SK-N-SH (cell line): ENCODE results near the gene NAALADL2. TPM values are rescaled to one million over a fixed set of nuclear protein-coding genes. Genes with fewer than 3 reads are reported as not detected.

Source experiments
- CTCF ChIA-PET: fragments of 300-600, 350-600 bp; formaldehyde crosslinking; extraction: SDS; loops from one replicate; lab custom pipeline; 2021; lab: Yijun Ruan, JAX
- POLR2A ChIA-PET: fragments of 350-600 bp; sonication (Branson Sonifier 250); formaldehyde crosslinking; extraction: SDS; loops from one replicate; lab custom pipeline; 2020; ENCODE audit warnings: antibody characterized with exemption, inconsistent platforms; lab: Yijun Ruan, JAX
- DNase-seq: peaks from one replicate; pipeline ENCODE4 v3.0.0; 2012
- H2AFZ ChIP-seq: fragments of 200-600 bp; sonication (generic); 2 replicates; pipeline ENCODE4 v1.8.1; 2016; ENCODE audit warnings: antibody characterized with exemption, mild to moderate bottlenecking, low read depth
- H3F3A ChIP-seq: fragments of 200-600 bp; sonication (generic); replicated peaks from 2 replicates; pipeline ENCODE3; 2016; ENCODE audit warnings: antibody characterized with exemption, mild to moderate bottlenecking; ENCODE audit not compliant: insufficient read depth
- H3K27ac ChIP-seq, 2 experiments: fragments of 200-500 bp in 1 of 2; fragments of 200-600 bp in 1 of 2; sonication (Bioruptor generic) in 1 of 2; sonication (generic), shearing (Covaris generic) in 1 of 2; 2 replicates each; pipeline versions ENCODE4 v1.5.1 to v1.6.1; 2014 to 2016; ENCODE audit warnings: low read depth in 2 of 2, inconsistent platforms in 1 of 2, low read length in 1 of 2, mild to moderate bottlenecking in 1 of 2, mixed read lengths in 1 of 2
- H3K27me3 ChIP-seq: fragments of 200-600 bp; sonication (generic), shearing (Covaris generic); 2 replicates; pipeline ENCODE4 v1.6.1; 2016; ENCODE audit warnings: mixed run types; ENCODE audit not compliant: insufficient read depth
- H3K36me3 ChIP-seq, 2 experiments: fragments of 200-500 bp in 1 of 2; fragments of 200-600 bp in 1 of 2; sonication (Bioruptor generic) in 1 of 2; sonication (generic) in 1 of 2; replicated peaks in 1 of 2; 2 replicates each; pipeline versions ENCODE3 to v1.5.1; 2014 to 2016; ENCODE audit warnings: low read length in 1 of 2, mild to moderate bottlenecking in 1 of 2; ENCODE audit not compliant: insufficient read depth in 2 of 2, control insufficient read depth in 1 of 2
- H3K4me1 ChIP-seq, 2 experiments: fragments of 200-500 bp in 1 of 2; fragments of 200-600 bp in 1 of 2; sonication (Bioruptor generic) in 1 of 2; sonication (generic), shearing (Covaris generic) in 1 of 2; 2 replicates each; pipeline versions ENCODE4 v1.5.1 to v1.6.1; 2014 to 2016; ENCODE audit warnings: low read depth in 1 of 2, low read length in 1 of 2, mixed run types in 1 of 2; ENCODE audit not compliant: insufficient read depth in 2 of 2, control insufficient read depth in 1 of 2
- H3K4me2 ChIP-seq: fragments of 200-600 bp; sonication (generic), shearing (Covaris generic); 2 replicates; pipeline ENCODE4 v1.6.1; 2017; ENCODE audit warnings: mixed run types
- H3K4me3 ChIP-seq, 2 experiments: fragments of 200-500 bp in 1 of 2; fragments of 200-600 bp in 1 of 2; sonication (Bioruptor generic) in 1 of 2; sonication (generic), shearing (Covaris generic) in 1 of 2; 2 replicates each; pipeline versions ENCODE4 v1.5.1 to v1.8.1; 2014 to 2016; ENCODE audit warnings: low read depth in 2 of 2, inconsistent platforms in 1 of 2, low read length in 1 of 2, mild to moderate bottlenecking in 1 of 2, mixed read lengths in 1 of 2, moderate library complexity in 1 of 2
- H3K79me2 ChIP-seq: fragments of 200-600 bp; sonication (generic); 2 replicates; pipeline ENCODE4 v1.8.1; 2017; ENCODE audit warnings: mild to moderate bottlenecking; ENCODE audit not compliant: insufficient read depth
- H3K9ac ChIP-seq: fragments of 200-600 bp; sonication (generic); 2 replicates; pipeline ENCODE4 v1.6.1; 2017; ENCODE audit warnings: mixed run types
- H3K9me2 ChIP-seq: fragments of 200-600 bp; sonication (generic); 2 replicates; pipeline ENCODE4 v1.6.1; 2017; ENCODE audit warnings: mixed run types
- H3K9me3 ChIP-seq: fragments of 200-600 bp; sonication (generic); 2 replicates; pipeline ENCODE4 v1.6.1; 2017; ENCODE audit warnings: mixed run types, mild to moderate bottlenecking, moderate library complexity
- H4K20me1 ChIP-seq: fragments of 200-600 bp; sonication (generic); 2 replicates; pipeline ENCODE4 v1.6.1; 2017; ENCODE audit warnings: mild to moderate bottlenecking, mixed run types; ENCODE audit not compliant: insufficient read depth
- CTCF ChIP-seq: fragments of 200-600 bp; sonication (generic); IDR thresholded peaks from 2 replicates; pipeline ENCODE4 v1.6.1; 2017; ENCODE audit warnings: antibody characterized with exemption, mild to moderate bottlenecking, moderate library complexity
- ELF1 ChIP-seq: IDR thresholded peaks from 2 replicates; pipeline ENCODE4 v1.4.0; 2012
- FOXJ3 ChIP-seq: sonication (generic); formaldehyde crosslinking; IDR thresholded peaks from 2 replicates; pipeline ENCODE4 v1.5.1; 2020; ENCODE audit warnings: mild to moderate bottlenecking, missing genetic modification reagents
- FOXM1 ChIP-seq: IDR thresholded peaks from 2 replicates; pipeline ENCODE4 v1.4.0; 2012; ENCODE audit warnings: low read depth, mild to moderate bottlenecking
- GATA2 ChIP-seq: sonication (generic); formaldehyde crosslinking; IDR thresholded peaks from 2 replicates; pipeline ENCODE4 v1.5.0; 2020; ENCODE audit warnings: mild to moderate bottlenecking, missing genetic modification reagents
- IRF3 ChIP-seq: fragments of 150-350 bp; IDR thresholded peaks from 2 replicates; pipeline ENCODE4 v1.6.1; 2016; ENCODE audit warnings: mild to moderate bottlenecking, low read depth, low read length
- JUND ChIP-seq: IDR thresholded peaks from 2 replicates; pipeline ENCODE4 v1.4.0; 2012
- MXI1 ChIP-seq: IDR thresholded peaks from 2 replicates; pipeline ENCODE4 v1.6.1; 2012; ENCODE audit warnings: mild to moderate bottlenecking, low read depth, low read length, improper control_type of control experiment
- PBX3 ChIP-seq: IDR thresholded peaks from 2 replicates; pipeline ENCODE4; 2012
- RAD21 ChIP-seq: IDR thresholded peaks from 2 replicates; pipeline ENCODE4 v1.6.1; 2012; ENCODE audit warnings: mild to moderate bottlenecking, low read length
- RXRA ChIP-seq: IDR thresholded peaks from 2 replicates; pipeline ENCODE4 v1.4.0; 2012; ENCODE audit warnings: low read depth, mild to moderate bottlenecking, borderline replicate concordance
- SIN3A ChIP-seq: IDR thresholded peaks from 2 replicates; pipeline ENCODE4 v1.6.1; 2012; ENCODE audit warnings: low read depth, mild to moderate bottlenecking, low read length, moderate library complexity, borderline replicate concordance
- SMC3 ChIP-seq: IDR thresholded peaks from 2 replicates; pipeline ENCODE4 v1.6.1; 2012; ENCODE audit warnings: low read depth, low read length, improper control_type of control experiment
- TAF1 ChIP-seq: IDR thresholded peaks from 2 replicates; pipeline ENCODE4 v1.6.1; 2012; ENCODE audit warnings: low read depth, mild to moderate bottlenecking, low read length, moderate library complexity, borderline replicate concordance
- TCF12 ChIP-seq: IDR thresholded peaks from 2 replicates; pipeline ENCODE4 v1.4.0; 2012
- TEAD4 ChIP-seq: IDR thresholded peaks from 2 replicates; pipeline ENCODE4 v1.4.0; 2012; ENCODE audit warnings: mild to moderate bottlenecking, borderline replicate concordance; ENCODE audit not compliant: insufficient read depth
- USF1 ChIP-seq: IDR thresholded peaks from 2 replicates; pipeline ENCODE4 v1.4.0; 2012; ENCODE audit warnings: low read depth, borderline replicate concordance
- WGBS: methylation state at CpG from one replicate; pipeline ENCODE4 v1.1.6; 2017; ENCODE audit warnings: low lambda C conversion rate; 5-methylcytosine and 5-hydroxymethylcytosine counted together
- polyA plus RNA-seq, 3 experiments: library from polyadenylated mRNA; depleted of rRNA; stranded (reverse); fragments of >200 nt; gene quantifications; 2 replicates each; pipeline ENCODE4 v1.2.3, GENCODE V29; 2012

Gene NAALADL2
- polyA plus RNA-seq, 1 of the 3 experiments (the other 2 are of a cell fraction): 1.2 TPM

- TF ChIP-seq TAF1 (no peak), FOXM1 (no peak), SIN3A (no peak), ELF1 (no peak), JUND (no peak), USF1 (no peak), RAD21 (no peak), TEAD4 (no peak), CTCF (no peak)
These were observed 420.8 kb downstream of the NAALADL2 start (continued) for GRCh38 chr3:175279911-175280310.

GRCh38 chr3:175287361-175287963, 428.3 kb downstream of the NAALADL2 start:
- Histone ChIP-seq H3K4me3 (no peak overlapping the region), H4K20me1 (no peaks in the 10 kb centered on the region), H3F3A (no peaks in the 10 kb centered on the region), H3K27me3 (no peaks in the 10 kb centered on the region), H3K4me2 (no peak overlapping the region), H3K9me2 (no peaks in the 10 kb centered on the region), H3K36me3 (no peaks in the 10 kb centered on the region), H3K9me3 (no peaks in the 10 kb centered on the region), H3K27ac (no peak overlapping the region), H2AFZ (no peak overlapping the region), H3K79me2 (no peaks in the 10 kb centered on the region), H3K9ac (no peak overlapping the region), H3K4me1 (no peaks in the 10 kb centered on the region)
- ChIA-PET POLR2A (no interaction called here), CTCF (interaction anchor here (0.9 kb wide), 1 partner anchor 13 kb away, joined by 3 read pairs; no protein-coding TSS in a partner anchor)
- WGBS: 71% methylated on average over 3 of the region's 3 CpGs
- DNase-seq: no peak
- TF ChIP-seq SIN3A (no peak), GATA2 (CRISPR knock-in tag) (no peak), IRF3 (no peak), TCF12 (no peak), CTCF (no peak), MXI1 (no peak), SMC3 (no peak), PBX3 (no peak), FOXJ3 (CRISPR knock-in tag) (no peak), RXRA (no peak), TEAD4 (no peak)
